Lung (tissue), 12 donors: ENCODE measurements around the gene RCBTB1. TPM values are rescaled to one million over a fixed set of nuclear protein-coding genes. Genes with fewer than 3 reads are reported as not detected.
A peak's percentile ranks its signal among the peaks of the same experiment; 100 is the strongest.
"Not testable (repeated sequence)": the region's sequence is repeated elsewhere in the genome, so short reads cannot be mapped to it uniquely, and the experiment has no call there.

ENCODE experiments used
- ATAC-seq: fragments of 200-7000 bp; cut with Tn5 transposase; one replicate; pipeline ENCODE4 v1.9.1; 2020; ENCODE audit warnings: moderate number of reproducible peaks; ENCODE audit not compliant: insufficient read depth, low FRiP score
- DNase-seq, 3 donors: peaks; one replicate each; pipeline ENCODE4 v3.0.0-alpha.2; 2013 to 2017
- H3K27ac ChIP-seq, 2 donors: one replicate each; pipeline ENCODE4 v1.5.1; 2013; ENCODE audit warnings: mild to moderate bottlenecking in 2 of 2, moderate library complexity in 2 of 2, control low read depth in 1 of 2, inconsistent platforms in 1 of 2, low read depth in 1 of 2, low read length in 1 of 2
- H3K27me3 ChIP-seq, 3 donors: one replicate each; pipeline ENCODE4 v1.5.1; 2013; ENCODE audit warnings: low read length in 2 of 3; ENCODE audit not compliant: control insufficient read depth in 3 of 3, insufficient read depth in 3 of 3
- H3K36me3 ChIP-seq, 4 donors: one replicate each; pipeline ENCODE4 v1.5.1; 2013; ENCODE audit warnings: low read length in 4 of 4, mild to moderate bottlenecking in 1 of 4, moderate library complexity in 1 of 4; ENCODE audit not compliant: control insufficient read depth in 4 of 4, insufficient read depth in 4 of 4
- H3K4me1 ChIP-seq, 5 donors: one replicate each; pipeline ENCODE4 v1.5.1; 2013; ENCODE audit warnings: low read length in 5 of 5, mild to moderate bottlenecking in 2 of 5, moderate library complexity in 1 of 5; ENCODE audit not compliant: control insufficient read depth in 5 of 5, insufficient read depth in 5 of 5
- H3K4me3 ChIP-seq: one replicate; pipeline ENCODE4 v1.5.1; 2013; ENCODE audit warnings: mild to moderate bottlenecking, control low read depth, moderate library complexity
- H3K9ac ChIP-seq, 2 donors: one replicate each; pipeline ENCODE4 v1.5.1; 2013; ENCODE audit warnings: low read length in 2 of 2, control low read depth in 1 of 2; ENCODE audit not compliant: insufficient read depth in 1 of 2
- H3K9me3 ChIP-seq, 4 donors: one replicate each; pipeline ENCODE4 v1.5.1; 2013; ENCODE audit warnings: low read length in 3 of 4, mild to moderate bottlenecking in 1 of 4, moderate library complexity in 1 of 4; ENCODE audit not compliant: control insufficient read depth in 4 of 4, insufficient read depth in 3 of 4
- CTCF ChIP-seq: IDR thresholded peaks from 2 replicates; pipeline ENCODE4 v1.5.1; 2012; ENCODE audit warnings: mild to moderate bottlenecking; ENCODE audit errors: control extremely low read depth, extremely low read depth
- WGBS, 2 donors: extraction: QIAGEN DNeasy Blood & Tissue Kit; methylation state at CpG; one replicate each; pipeline ENCODE4 v1.1.7; 2013; 5-methylcytosine and 5-hydroxymethylcytosine counted together
- polyA plus RNA-seq, 2 donors: library from polyadenylated mRNA; stranded (reverse); fragments of 200-250 nt; gene quantifications; one replicate each; pipeline ENCODE4 v1.2.1, GENCODE V29; 2013
- total RNA-seq, 2 donors: library from RNA; depleted of rRNA in 1 of 2; stranded (reverse); fragments of >200 nt in 1 of 2; gene quantifications; one replicate each; pipeline ENCODE4 v1.2.1, GENCODE V29; 2014 to 2021
- donor health status: control.
- donor health status: control.
- donor health status: Bipolar disorder and iron deficiency.
- donor health status: healthy.
- donor health status: DM: yes; HTN: yes; CAD: no.

The RCBTB1 gene
- total and polyA plus RNA-seq, 4 donors, result 12.0 to 25.4 (median 17.8) TPM

- no peaks in the 10 kb centered on the region for H3K9me3 ChIP-seq
- DNase-seq (peak in 2 of 3 donors; percentile 61 to 65), ATAC-seq (no peak)
- no peaks in the 10 kb centered on the region for H3K27me3 ChIP-seq
- H3K36me3 ChIP-seq, result no peaks in the 10 kb centered on the region
- peak overlapping the region in 1 of 2 donors; percentile 33 for H3K9ac ChIP-seq
- peak overlapping the region; percentile 80 to 82 for H3K27ac ChIP-seq
- H3K4me3 ChIP-seq, result no peak overlapping the region
- TF ChIP-seq CTCF, result no peak
- peaks cover 7 to 20% (median 11%) of the 10 kb centered on the region in 5 donors for H3K4me1 ChIP-seq
- 44 to 54% methylated on average over 8 of the region's 8 CpGs for WGBS, 2 donors
Measured at GRCh38 chr13:49615836-49616675, 30.7 kb upstream of the RCBTB1 start.

- H3K4me3 ChIP-seq, H3K27me3 ChIP-seq, H3K9me3 ChIP-seq, H3K27ac ChIP-seq, H3K36me3 ChIP-seq, ATAC-seq, H3K9ac ChIP-seq, DNase-seq: not testable (repeated sequence)
- WGBS, 2 donors, result 94 to 95% methylated on average over 3 of the region's 3 CpGs
- peaks cover 4 to 14% (median 7%) of the 10 kb centered on the region in 5 donors for H3K4me1 ChIP-seq
Measured at GRCh38 chr13:49612042-49612441, 26.7 kb upstream of the RCBTB1 start.

GRCh38 chr13:49610176-49610575 lies 24.8 kb upstream of the RCBTB1 start:
- no peak for TF ChIP-seq CTCF
- Histone ChIP-seq H3K27me3 (no peaks in the 10 kb centered on the region), H3K27ac (no peak overlapping the region), H3K9ac (no peak overlapping the region), H3K4me1 (peaks cover 0 to 2% (median 0%) of the 10 kb centered on the region in 5 donors), H3K4me3 (no peak overlapping the region), H3K36me3 (peaks cover 0 to 1% (median 0%) of the 10 kb centered on the region in 4 donors), H3K9me3 (no peaks in the 10 kb centered on the region)
- peak in 1 of 3 donors; percentile 34 for DNase-seq
- no peak for ATAC-seq
- 87 to 88% methylated on average over 1 of the region's 1 CpG for WGBS, 2 donors

GRCh38 chr13:49608651-49609331 lies 23.4 kb upstream of the RCBTB1 start:
- TF ChIP-seq CTCF, result no peak
- 37 to 73% methylated on average over 1 of the region's 1 CpG for WGBS, 2 donors
- no peak for ATAC-seq

More at GRCh38 chr13:49608651-49609331, 23.4 kb upstream of the RCBTB1 start:
- Histone ChIP-seq H3K4me1 (peaks cover 0 to 2% (median 0%) of the 10 kb centered on the region in 5 donors), H3K4me3 (no peak overlapping the region), H3K9ac (no peak overlapping the region), H3K36me3 (peaks cover 0 to 1% (median 0%) of the 10 kb centered on the region in 4 donors), H3K27me3 (no peaks in the 10 kb centered on the region), H3K9me3 (no peaks in the 10 kb centered on the region), H3K27ac (no peak overlapping the region)
- no peak for DNase-seq
